Embryonic facial prominence (tissue), 1 donor: ENCODE data around the gene ZNF598.
"Not testable (repeated sequence)": the region's sequence is repeated elsewhere in the genome, so short reads cannot be mapped to it uniquely, and the experiment has no call there.

Experiments used
- DNase-seq: peaks from one replicate; pipeline ENCODE4 v3.0.0-alpha.2; 2016; ENCODE audit errors: extremely low spot score

ZNF598 gene

DNA sequence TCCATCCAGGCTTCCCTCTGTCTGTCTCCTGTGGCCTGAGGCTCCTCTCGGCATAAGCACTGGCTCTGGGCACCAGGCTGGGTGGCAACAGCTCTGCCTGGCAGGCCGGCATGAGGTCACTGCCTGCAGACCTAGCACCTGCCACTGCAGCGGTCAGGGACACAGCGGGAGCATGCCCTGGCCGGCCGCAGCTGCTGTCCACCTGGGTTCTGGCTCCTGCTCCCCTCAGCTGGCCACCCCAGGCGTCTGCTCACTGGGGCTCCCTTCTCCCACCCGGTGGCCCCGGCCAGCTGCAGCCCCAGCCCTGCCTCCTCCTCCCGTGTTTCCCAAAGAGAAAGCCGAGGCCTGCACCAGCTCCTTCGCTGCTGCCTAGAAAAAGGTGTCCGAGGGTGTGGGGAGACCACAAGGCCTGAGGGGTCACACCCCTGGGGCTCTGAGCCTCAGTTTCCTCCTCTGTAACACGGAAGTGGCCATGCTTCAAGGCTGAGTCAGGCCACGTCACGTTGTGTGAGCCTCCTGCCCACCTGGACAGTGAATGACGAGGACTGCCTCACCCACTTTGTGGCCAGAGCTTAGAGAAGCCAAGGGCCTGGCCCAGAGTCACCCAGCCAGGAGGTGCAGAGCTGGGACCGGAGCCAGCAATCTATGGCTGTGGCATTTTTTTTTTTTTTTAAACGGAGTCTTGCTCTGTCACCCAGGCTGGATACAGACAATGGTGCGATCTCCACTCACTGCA is 31.3 kb upstream of the ZNF598 start:
- DNase-seq: no peak

DNA sequence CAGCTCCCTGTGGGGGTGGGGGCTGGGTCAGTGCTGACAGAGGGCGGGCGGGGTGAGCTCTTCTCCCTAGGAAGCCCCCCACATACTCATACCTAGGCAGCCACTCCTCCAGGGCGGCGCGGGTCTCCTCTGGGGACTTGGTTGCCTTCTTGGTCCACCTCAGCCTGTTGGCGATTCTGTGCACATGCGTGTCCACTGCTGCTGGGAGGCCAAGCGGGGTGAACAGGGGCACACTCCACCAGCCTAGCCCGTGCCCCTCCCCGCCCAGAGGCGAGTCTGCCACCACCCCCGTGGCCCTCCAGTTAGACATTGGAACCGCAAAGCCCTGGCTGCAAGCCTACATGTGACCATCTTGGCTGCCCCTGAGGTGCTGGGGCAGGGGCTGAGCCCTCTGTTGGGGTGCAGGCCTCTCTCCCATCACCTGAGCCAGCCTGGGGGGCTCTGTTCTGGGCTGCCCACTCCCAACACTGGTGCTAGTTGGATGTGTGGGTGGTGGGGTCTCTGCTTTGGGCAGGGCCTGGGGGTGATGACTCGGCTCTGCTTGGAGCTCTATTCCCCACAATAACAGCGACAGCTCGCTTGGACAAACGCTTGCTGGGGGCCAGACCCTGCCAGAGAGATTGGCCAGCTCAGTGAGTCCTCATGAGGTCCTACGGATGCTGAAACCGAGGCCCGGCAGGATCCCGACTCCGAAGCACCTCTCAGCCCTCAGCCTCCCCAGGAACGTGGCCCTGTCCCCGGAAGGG is 30.6 kb upstream of the ZNF598 start:
- DNase-seq: no peak

DNA sequence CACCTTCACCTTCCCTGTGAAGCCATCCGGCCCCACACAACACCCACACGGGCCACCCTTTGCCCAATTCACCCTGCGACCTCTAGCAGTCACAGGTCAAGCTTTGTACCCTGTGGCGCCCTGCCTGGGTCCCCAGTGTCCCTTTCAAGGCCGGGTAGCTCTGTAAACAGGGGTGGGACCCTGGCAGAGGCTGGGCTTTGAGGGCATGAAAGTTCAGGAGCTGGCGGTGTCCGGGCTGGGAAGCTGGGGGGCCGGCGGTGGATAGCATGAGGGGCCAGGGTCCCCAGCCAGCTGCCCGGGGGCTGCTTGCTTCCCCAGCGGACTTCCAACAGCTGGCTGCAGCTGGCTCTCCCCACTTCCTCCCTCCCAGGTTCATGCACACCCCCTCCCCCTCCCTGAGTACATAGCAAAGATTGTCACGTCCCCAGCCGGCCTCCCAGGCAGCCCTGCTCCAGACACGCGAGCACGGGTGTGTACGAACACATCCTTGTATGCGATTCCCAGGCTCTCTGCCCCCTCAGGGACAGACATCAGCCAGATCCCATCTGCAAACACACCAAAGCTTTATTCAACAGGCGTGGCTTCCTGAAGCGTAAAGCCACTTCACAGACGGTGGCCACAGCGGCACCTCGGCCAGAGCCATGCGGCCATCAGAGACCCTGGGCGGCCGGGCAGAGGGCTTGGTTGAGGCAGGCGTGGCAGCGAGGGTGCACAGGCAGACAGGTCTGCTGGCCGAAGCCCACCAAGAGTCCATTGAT is 29.8 kb upstream of the ZNF598 start:
- peak; percentile 60 for DNase-seq

DNA sequence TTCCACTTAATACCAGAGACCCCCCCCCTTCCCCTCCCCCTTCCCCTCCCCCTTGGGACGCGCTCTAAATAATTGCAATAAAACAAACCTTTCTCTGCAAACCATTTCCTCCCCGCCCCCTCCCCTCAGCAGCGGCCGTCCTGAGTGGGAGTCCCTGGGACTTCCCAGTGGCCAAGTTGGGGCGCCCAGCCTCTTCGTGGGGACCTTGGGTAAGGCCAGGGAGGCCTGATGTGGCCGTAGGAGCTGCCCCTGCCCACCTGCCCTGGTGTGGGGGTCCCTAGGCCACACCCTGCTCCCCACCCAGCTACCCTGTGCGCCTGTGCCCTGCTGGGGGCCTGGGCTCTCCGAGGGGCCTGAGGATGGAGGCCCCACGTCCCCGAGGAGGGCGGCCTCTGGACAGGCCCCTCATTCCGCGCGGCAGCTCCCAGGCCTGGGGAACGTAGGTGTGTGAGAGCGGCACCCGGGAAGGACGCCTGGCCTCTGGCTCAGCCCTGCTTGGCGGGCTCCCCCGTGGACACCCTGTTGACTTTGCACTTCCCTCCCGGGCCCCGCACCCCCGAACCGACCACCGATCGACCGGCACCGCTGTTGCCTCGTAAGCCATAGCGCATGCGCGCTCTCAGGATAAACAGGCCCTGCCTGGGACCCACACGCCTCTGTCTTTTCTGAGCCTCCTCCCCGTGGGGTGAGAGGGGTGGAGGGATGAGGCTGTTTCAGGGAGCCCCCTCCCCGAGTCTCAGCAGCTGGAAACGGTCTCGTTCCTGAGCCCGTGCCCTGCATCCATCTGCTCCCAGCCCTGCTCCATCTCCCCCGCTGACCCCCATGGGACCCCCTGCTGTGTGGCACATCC is 29.0 kb upstream of the ZNF598 start:
- DNase-seq: no peak

DNA sequence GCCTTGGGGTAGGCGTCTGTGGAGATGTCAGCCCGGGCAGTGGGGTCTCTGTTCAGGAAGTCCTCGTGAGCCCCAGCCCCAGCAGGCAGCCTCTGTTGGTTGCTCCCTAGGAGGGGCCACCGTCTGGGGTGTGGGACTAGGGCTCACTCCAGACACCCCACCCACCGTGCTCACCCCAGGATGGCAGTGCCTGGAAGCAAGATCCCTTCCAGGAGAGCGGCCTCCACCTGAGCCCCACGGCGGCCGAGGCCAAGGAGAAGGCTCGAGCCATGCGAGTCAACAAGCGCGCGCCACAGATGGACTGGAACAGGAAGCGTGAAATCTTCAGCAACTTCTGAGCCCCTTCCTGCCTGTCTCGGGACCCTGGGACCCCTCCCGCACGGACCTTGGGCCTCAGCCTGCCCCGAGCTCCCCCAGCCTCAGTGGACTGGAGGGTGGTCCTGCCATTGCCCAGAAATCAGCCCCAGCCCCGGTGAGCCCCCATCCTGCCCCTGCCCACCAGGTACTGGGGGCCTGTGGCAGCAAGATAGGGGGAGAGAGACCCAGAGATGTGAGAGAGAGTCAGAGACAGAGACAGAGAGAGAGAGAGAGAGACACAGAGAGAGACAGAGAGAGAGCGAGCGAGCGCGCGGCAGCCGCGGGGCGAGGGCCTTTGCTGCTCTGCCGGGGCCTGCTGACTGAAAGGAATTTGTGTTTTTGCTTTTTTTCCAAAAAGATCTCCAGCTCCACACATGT is 28.2 kb upstream of the ZNF598 start:
- peak; percentile 79 for DNase-seq

DNA sequence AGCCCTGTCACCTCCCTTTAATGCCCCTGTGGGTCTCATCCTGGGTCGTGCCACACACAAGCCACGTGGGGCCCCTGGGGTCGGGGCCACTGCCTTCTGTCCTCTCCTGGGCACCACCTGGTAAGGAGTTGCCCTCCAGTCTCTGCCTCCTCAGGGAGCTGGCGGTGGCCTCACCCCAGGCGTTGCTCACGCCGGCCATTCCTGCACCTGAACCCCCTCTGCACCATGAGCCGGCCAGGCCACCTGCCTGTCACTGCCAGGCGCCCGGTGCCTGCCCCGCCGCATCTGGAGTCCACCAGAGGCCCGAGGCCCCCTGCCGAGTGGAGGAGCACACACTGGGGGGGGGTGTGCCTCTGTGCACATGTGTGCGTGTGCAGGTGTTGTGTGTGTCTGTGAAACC is 27.5 kb upstream of the ZNF598 start:
- DNase-seq: no peak

DNA sequence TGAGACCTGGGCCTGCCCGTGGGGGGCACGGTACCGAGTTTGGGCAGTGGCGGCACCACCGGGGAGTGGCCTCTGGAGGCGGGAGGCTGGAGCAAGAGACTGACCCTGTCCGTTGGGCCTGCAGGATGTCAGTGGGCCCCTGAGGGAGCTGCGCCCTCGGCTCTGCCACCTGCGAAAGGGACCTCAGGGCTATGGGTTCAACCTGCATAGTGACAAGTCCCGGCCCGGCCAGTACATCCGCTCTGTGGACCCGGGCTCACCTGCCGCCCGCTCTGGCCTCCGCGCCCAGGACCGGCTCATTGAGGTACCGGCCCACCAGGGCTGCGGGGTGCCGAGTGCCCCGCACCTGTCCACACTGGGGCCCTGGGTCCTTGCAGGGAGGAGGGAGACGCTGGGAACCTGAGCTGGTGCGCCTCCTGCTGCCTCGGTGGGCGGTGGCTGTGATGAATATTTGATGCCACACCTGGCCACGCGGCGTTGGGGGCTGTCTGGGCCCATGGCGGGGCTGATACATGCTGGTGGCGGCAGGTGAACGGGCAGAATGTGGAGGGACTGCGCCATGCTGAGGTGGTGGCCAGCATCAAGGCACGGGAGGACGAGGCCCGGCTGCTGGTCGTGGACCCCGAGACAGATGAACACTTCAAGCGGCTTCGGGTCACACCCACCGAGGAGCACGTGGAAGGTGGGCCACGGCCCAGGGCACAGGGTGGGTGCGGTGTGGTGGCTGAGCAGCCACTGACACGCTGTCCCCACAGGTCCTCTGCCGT is 26.8 kb upstream of the ZNF598 start:
- DNase-seq: no peak

DNA sequence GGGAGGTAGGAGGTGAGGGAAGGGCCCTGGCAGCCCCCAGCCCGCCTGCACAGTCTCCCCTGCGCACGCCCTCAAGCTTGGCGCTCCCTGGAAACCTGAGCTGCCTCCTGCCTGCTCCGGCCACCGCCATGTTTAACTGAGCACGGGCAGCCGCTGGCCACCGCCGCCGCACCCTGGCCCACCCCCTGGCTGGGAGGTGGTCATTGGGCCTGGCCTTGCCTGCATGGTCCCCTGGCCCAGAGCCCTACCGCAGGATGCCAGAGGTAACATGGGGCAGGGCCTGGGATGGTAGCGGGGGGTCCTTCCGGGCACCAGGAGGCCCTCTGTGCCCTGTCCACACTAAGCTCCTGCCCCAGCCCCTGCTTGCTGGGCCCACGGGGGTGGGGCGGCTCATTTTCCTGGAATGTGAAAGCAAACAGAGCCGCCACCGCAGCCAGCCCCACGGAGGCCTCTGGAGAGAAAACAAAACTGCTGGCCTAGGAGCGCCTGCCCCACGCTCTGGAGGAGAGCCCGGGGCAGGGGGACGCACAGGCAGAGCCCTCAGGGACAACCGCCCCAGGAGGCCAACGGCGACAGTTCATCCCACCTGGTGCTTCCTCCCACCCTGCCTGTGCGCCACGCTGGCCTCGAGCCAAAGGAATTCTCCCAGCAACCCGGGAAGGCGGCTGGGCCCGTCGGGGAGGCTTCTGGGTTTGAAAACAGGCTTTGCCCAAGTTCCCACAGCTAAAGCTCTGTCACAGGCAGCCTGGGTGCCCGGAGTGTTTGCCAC is 26.0 kb upstream of the ZNF598 start:
- no peak for DNase-seq

DNA sequence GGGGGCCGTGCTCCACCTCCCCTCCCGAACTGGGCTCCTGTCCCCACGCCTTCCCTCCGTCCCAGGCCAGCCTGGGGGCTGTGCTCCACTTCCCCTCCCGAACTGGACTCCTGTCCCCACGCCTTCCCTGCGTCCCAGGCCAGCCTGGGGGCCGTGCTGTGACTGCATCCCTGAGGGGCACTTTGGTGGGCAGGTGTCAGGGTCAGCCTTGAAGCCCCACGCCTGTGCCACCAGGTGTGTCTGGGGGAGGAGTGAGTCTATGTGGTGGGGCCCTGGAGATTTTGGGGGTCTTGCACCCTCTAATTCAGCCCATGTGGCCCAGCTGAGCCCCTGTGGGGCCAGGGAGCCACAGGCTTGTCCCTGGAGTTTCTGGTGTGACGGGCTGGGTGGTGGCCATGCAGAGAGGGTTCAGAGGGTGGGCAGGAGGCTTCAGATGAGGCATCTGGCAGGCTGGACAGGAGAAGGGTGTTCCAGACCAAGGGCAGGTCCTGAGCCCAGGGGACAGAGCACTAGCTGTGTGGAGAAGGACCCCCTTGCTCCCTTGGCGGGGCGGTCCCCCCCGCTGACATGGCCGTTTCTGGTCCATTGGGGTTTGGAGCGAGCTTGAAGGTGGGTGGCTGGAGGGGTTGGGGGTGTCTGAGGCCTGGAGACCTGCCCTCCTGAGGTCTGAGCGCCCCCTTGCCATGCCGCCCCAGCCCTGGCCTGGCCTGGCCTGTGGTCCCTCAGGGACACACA is 25.2 kb upstream of the ZNF598 start:
- no peak for DNase-seq

DNA sequence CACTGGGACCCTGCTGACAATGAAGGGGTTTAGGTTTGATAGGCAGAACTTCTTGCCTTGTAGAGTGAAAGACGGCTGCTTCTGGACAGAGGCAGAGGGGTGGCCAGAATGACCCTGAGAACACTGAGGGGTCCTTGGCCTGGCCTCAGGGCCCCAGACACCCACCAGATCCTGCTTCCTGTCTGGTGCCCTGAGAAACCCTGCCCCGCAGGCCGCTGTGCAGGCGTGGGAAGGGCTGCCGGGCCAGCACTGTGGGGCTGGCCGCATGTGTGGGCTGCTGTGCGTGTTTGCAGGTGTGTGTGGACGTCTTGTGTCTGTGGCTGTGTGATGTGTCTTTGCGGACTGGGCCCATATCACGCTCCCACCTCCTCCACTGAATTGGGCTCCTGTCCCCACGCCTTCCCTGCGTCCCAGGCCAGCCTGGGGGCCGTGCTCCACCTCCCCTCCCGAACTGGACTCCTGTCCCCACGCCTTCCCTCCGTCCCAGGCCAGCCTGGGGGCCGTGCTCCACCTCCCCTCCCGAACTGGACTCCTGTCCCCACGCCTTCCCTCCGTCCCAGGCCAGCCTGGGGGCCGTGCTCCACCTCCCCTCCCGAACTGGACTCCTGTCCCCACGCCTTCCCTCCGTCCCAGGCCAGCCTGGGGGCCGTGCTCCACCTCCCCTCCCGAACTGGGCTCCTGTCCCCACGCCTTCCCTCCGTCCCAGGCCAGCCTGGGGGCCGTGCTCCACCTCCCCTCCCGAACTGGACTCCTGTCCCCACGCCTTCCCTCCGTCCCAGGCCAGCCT is 24.5 kb upstream of the ZNF598 start:
- DNase-seq: not testable (repeated sequence)

DNA sequence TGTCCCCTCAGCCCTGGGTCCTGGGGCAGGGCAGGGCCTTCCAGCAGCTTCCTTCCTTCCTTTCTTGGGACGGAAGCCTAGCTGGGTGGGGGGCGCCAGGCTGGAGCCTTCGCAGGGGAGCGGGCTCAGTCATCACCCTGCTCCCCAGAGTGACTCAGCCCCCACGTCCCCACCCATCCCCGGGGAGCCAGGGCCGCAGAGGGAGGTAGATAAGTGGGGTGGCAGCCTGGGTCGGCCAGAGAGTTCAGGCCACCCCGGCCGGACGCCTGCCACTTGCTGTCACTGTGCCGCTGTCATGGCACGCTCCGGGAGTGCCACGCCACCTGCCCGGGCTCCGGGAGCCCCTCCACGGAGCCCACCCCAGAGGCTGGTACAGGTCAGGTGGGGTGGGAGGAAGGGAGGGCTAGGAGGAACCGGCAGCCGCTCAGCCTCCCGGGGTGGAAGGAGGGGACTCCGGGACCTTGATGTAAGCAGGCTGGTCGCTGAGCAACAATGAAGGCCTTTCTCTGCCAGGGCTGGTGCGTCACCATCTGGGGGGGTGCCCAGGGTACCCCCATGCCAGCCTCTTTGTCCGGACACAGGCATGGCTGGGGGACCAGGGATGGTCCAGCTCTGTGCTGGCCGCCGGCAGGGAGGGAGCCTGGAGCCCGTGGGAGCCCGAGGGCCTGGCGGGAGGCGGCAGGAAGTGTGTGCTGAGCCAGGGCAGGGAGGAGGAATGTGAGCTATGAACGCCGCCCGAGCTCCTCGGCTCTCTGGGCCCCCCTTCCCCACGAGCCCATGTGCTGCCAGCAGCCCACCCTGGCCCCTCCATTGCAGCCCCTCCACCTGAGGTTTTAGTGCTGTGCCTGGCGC is 23.7 kb upstream of the ZNF598 start:
- no peak for DNase-seq

DNA sequence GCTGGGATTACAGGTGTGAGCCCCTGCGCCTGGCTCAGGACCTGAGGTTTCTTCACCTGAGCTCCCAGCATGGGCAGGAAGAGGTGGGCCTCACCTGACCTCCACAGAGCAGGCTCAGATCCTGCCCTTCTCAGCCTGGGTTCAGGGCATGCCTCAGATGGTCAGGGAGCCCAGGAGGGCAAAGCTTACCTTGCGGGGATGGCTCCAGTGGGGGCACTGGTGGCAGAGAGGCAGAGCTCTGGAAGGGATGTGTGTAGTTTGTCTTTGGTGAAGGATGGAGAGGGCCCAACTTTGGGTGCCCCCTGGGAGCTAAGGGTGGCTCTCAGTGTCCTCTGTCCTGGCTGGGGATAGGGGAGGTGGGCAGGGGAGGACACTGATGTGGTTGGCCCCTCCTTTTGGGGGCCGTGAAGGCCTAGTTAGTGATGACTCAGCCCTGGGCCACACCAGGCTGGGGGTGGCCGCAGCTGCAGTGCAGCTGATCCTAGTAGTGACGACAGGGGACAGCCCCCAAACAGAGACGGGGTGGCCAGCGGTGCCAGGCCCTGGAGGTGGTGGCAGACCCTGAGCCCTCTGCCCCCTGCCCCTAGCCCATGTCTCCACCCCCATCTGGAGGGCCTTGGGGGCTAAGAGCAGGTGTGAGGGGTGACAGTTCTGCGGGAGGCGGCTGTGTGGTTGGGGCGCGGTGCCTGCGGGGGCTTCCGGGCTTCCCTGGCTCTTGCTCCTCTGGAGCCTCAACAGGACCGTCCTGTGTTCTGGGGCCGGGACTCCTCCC is 22.9 kb upstream of the ZNF598 start:
- no peak for DNase-seq

DNA sequence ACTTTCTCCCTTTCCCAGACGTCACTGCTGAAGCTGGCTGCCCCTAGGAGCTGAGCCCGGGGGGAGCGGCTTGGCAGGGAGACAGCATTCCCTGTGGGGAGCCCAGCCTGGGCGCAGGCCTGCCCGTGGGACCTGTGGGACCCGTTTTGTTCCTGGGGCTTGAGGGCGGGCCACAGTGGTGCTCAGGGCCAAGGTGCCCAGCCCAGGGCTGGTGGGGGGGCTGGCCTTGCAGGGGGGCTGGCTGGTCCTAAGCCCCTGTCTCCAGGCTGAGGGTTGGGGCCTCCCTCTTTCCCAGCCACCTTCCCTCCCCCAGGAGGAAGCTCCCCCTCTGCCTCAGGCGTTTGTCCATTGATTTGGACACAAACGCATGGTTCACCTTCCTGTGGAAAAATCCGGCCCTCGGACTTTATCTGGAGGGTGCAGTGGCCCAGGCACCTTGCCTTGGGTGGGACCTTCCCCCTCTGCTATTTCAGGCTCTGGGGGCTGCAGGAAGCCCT is 21.5 kb upstream of the ZNF598 start:
- DNase-seq: no peak

DNA sequence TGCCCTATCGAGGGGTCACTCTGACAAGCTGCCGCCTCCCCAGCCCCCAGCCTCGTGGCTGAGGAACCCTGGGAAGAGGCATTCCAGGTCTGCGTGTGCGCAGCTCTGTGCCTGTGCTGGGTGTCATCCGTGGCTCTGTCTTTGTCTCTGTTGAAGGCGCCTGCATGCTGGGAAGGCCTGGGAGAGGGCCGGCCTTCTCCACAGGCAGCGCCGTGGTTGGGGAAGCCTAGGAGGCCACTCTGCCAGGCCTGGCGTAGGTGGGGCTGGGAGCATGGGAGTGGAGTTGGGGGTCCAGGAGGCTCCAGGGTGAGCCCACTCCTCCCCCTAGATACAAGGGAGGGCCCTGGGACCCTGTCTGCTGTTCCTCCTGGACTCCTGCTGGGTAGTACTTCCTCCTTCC is 20.4 kb upstream of the ZNF598 start:
- DNase-seq: no peak

DNA sequence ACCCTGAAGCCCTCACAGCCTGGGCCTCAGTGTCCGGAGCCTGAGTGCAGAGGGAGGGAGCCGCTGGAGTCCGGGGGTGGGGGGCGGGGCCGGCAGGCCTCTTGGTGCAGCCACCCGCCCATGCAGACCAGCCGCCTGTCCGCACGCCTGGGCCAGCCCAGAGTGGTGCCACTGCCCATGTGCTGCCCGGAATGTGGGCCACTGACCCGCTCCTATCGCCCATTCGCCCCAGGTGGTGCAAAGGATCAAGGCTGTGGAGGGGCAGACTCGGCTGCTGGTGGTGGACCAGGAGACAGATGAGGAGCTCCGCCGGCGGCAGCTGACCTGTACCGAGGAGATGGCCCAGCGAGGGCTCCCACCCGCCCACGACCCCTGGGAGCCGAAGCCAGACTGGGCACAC is 19.7 kb upstream of the ZNF598 start:
- DNase-seq: no peak

DNA sequence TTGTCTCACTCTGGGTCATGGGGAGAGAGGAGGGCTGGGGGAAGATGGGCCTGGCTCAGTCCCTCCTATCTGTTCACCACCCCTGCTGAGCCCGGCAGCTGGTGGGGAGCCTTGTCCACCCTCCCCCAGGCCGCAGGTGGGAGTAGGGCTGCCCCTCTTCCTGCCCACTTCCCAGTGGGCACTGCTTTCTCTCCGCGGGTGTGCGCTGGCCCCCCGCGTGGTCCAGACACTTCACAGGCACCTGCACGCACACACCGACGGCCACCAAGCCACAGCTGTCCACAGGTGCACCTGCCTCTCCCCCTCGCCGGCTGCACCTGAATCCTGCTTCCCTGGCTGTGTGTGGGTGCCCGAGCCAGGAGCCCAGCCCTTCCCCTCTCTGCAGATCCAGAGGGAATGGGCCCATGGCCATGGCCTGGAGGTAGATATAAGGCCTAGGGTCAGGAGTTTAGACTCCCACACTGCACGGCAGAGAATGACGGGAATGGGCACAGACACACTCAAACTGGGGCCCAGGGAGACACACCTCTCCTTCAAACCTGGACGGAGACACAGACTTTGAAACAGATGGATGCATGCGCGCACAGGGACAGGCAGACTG is 19.1 kb upstream of the ZNF598 start:
- DNase-seq: no peak
